Activated T-cell treated with anti-CD3 and anti-CD28 coated beads, Interleukin-2, amount 50 U/mL, for 72 hours (primary cell): Measurements from ENCODE around the gene NUMA1. TPM values are rescaled to one million over a fixed set of nuclear protein-coding genes. Genes with fewer than 3 reads are reported as not detected.
A peak's percentile ranks its signal among the peaks of the same experiment; 100 is the strongest.

ENCODE experiments used
- ATAC-seq, 2 donors: fragments of 150-1000 bp; cut with Tn5 transposase; replicated peaks in 1 of 2; 2 replicates each; pipeline ENCODE4 v1.10.0; 2021; ENCODE audit warnings: moderate library complexity in 2 of 2, mild to moderate bottlenecking in 1 of 2
- DNase-seq, 2 donors: peaks; one replicate each; pipeline ENCODE4 v3.0.0; 2021 to 2022; ENCODE audit warnings: mixed read lengths in 1 of 2
- H3K27ac Mint-ChIP-seq: one replicate; pipeline ENCODE4 v1.8.0; 2022; ENCODE audit warnings: mild to moderate bottlenecking, moderate library complexity, mixed read lengths
- H3K27me3 Mint-ChIP-seq: one replicate; pipeline ENCODE4 v1.8.0; 2022; ENCODE audit warnings: low read depth, mixed read lengths
- H3K36me3 Mint-ChIP-seq, 2 donors: one replicate each; pipeline ENCODE4 v1.8.0; 2022; ENCODE audit warnings: mixed read lengths in 2 of 2, mild to moderate bottlenecking in 1 of 2; ENCODE audit not compliant: insufficient read depth in 2 of 2
- H3K4me1 Mint-ChIP-seq: one replicate; pipeline ENCODE4 v1.8.0; 2022; ENCODE audit warnings: low read depth, mixed read lengths
- H3K4me3 Mint-ChIP-seq, 2 donors: one replicate each; pipeline ENCODE4 v1.8.0; 2022; ENCODE audit warnings: mild to moderate bottlenecking in 2 of 2, mixed read lengths in 2 of 2, moderate library complexity in 2 of 2
- H3K9me3 Mint-ChIP-seq, 2 donors: one replicate each; pipeline ENCODE4 v1.8.0; 2022; ENCODE audit warnings: mixed read lengths in 2 of 2
- total RNA-seq, 2 donors: library from RNA; stranded (reverse); gene quantifications; one replicate each; pipeline ENCODE4 v1.2.3, GENCODE V29; 2022

The NUMA1 gene
- total RNA-seq, 2 donors from 2014 or later = 156 to 163 TPM

DNA sequence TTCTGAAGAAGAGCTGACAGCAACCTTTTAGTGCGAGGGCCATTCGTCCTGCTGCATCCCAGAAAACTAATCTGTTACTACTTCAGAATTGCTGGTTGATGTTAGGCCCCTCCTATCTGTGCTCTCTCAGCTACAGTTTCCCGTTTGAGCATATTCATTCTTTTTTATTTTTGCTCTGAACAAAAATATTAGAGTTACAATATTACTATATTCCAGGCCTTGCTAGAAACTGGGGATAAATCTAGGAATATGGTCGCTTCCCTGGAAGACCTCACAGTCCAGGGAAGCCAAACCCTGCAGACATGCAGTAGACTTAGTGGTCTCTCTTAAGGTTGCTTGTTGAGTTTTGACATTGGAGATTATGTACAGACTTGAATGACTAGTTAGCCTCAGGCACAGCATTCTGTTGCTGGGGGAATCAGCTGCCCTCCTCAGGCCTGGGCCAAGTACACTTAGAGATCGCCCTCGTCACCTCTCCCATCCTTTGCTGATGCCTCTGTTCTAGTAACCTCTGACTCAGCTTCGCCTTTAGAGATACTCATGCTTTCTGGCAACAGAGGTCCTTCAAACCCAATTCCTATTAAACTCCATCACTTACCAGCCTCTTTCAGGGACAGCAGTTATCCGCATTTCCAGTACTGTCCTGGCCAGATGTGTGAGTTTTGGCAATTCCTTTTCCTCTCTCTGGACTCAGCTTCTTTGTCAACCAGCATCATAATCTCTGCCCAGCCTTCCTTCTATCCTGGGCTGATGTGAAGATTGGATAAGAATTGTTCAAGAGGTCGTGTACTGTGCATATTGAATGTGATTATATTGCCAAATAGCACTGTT is 32.9 kb upstream of the NUMA1 start:
- H3K27ac Mint-ChIP-seq = peak overlapping the region; percentile 95
- peaks cover 9% of the 10 kb centered on the region for H3K4me1 Mint-ChIP-seq
- no peaks in the 10 kb centered on the region for H3K27me3 Mint-ChIP-seq
- H3K4me3 Mint-ChIP-seq = peak overlapping the region; percentile 85 to 86
- H3K9me3 Mint-ChIP-seq = peaks cover 0 to 2% of the 10 kb centered on the region in 2 donors
- DNase-seq = peak in 1 of 2 donors; percentile 14
- no peak for ATAC-seq
- peaks cover 3% of the 10 kb centered on the region in 2 donors for H3K36me3 Mint-ChIP-seq

DNA sequence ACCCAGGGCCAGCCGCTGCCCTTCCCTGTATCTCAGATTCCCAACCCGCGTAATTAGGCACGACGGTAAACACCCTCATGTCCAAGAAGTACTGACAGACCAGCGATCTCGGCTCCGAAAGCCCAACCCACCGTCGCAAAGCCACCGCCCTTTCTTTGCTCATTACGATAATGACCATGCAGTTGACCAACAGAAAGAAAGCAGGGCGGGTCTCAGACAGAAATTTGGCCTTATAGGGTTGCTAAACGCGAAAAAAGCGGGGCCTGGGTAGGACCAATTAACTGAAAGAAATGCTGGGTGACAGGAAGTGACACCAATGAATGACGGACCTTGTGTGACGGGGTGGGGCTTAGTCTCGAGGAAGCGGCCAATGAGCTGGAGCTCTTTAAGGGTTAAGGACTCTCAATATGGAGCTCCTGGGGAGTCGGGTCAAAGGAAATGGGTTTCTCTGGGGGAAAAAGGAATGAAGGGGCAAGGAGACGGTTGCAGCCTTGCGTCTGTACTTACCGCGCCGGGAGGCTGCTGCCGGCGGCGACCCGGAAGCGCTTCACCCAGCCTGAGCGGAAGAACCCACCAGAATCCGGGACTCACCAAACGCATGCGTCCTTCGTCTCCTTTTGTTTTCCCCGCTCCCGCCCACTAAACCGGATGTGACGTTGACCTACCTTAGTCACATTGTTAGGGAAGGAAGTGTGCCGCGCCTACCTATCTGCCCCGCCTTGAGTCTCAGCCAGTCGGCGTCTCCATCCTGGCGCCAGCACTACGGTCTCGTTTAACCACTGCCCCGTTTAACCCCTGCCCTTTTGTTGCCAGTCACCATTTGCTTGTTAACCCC is 32.0 kb upstream of the NUMA1 start, which contains the start of gene ANAPC15:
Gene ANAPC15 (minus strand): TSS at position 553 of the 835 bp plus-strand sequence. CDS start 1,419 bp downstream, outside the sequence.
- peaks cover 3 to 5% of the 10 kb centered on the region in 2 donors for H3K36me3 Mint-ChIP-seq
- peaks cover 0 to 2% of the 10 kb centered on the region in 2 donors for H3K9me3 Mint-ChIP-seq

DNA sequence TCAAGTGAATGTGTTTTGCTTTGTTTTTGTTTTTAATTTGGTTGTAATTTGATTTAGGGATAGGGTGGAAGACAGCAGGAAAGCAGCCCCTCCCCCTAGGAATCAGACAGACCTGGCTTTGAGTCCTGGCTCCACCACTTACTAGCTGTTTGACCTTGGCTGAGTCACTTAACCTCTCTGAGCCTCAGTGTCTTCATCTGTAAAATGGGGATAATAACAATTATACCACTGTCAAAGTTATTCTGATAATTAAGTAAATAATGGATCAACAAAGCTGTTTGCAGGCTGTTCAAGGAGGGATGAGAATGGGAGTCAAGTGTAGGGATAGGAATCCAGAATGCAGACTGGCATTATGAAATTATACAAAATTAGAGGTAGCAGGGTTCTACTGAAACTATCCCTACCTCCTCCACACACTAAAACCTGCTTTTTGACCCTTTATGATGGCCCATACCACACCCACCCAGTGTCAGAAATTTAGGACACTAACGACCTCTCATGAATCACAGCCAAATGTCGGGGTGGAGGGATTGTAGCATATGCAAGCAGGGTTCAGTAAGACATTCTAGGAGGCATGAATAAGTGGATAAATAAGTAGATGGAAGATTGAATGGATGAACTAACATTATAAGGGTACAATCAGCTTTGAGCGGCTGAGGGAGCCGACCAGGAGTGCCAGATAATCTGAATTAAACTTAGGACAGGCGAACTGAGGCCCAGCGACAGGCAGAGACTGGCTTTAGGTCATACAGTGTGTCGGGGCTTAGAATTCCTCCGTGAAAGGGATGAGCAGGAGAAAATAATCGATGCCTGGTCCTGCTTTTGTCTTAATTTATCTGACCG is 31.2 kb upstream of the NUMA1 start:
- H3K4me1 Mint-ChIP-seq = peaks cover 9% of the 10 kb centered on the region
- DNase-seq = no peak
- H3K4me3 Mint-ChIP-seq = peak overlapping the region; percentile 85 to 86
- H3K36me3 Mint-ChIP-seq = peaks cover 3 to 5% of the 10 kb centered on the region in 2 donors
- H3K27me3 Mint-ChIP-seq = no peaks in the 10 kb centered on the region
- peak overlapping the region; percentile 95 for H3K27ac Mint-ChIP-seq
- H3K9me3 Mint-ChIP-seq = peaks cover 0 to 2% of the 10 kb centered on the region in 2 donors
- no peak for ATAC-seq

More for the DNA sequence above, 32.0 kb upstream of the NUMA1 start, which contains the start of gene ANAPC15:
- Mint-ChIP-seq H3K27me3 (no peaks in the 10 kb centered on the region), H3K4me1 (peaks cover 9% of the 10 kb centered on the region), H3K27ac (peak within 1 kb of the TSS; percentile 95), H3K4me3 (peak within 1 kb of the TSS; percentile 85 to 86)
- ATAC-seq (peak; percentile 90 to 91), DNase-seq (peak; percentile 98 to 99)

DNA sequence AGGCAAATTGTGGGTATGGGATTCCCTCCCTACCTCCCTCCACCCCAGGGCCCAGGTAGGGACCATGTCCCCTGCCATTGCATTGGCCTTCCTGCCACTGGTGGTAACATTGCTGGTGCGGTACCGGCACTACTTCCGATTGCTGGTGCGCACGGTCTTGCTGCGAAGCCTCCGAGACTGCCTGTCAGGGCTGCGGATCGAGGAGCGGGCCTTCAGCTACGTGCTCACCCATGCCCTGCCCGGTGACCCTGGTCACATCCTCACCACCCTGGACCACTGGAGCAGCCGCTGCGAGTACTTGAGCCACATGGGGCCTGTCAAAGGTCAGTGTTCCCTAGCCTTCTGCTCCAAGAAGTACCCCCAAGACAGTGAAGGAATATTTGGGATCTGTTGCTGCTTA is 25.5 kb upstream of the NUMA1 start, which contains the start of gene TOMT:
Gene TOMT (plus strand): TSS at position 37 of the 400 bp plus-strand sequence. CDS start 28 bp downstream, at position 65.
- Mint-ChIP-seq H3K9me3 (peaks cover 0 to 3% of the 10 kb centered on the region in 2 donors), H3K27ac (no peak within 1 kb of the TSS), H3K27me3 (no peaks in the 10 kb centered on the region), H3K4me3 (no peak within 1 kb of the TSS), H3K4me1 (peaks cover 29% of the 10 kb centered on the region), H3K36me3 (peaks cover 5% of the 10 kb centered on the region in 2 donors)
- no peak for ATAC-seq
- DNase-seq = no peak

DNA sequence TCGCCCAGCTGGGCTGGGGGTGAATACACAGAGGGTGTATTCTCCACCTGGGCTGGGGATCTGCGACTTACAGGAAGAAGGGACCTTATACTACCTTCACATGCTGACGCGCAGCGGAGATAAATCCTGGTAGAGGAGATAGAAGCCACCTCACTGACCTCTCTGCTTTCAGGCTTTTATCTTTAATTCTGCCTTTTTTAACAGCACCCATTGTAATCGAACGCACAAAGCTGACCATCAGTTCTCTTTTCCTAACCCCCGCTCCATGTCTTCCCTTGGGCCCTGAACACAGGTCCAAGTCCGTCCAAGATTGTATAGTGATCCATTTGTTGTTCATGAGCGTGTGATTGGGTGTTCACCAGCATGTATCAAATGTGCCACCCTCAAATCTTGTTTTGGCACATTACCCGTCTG is 23.4 kb upstream of the NUMA1 start:
- Mint-ChIP-seq H3K4me3 (peak overlapping the region; percentile 93 to 96), H3K9me3 (peaks cover 0 to 3% of the 10 kb centered on the region in 2 donors), H3K27me3 (no peaks in the 10 kb centered on the region), H3K27ac (peak overlapping the region; percentile 97), H3K36me3 (peaks cover 2 to 4% of the 10 kb centered on the region in 2 donors), H3K4me1 (peaks cover 39% of the 10 kb centered on the region)
- ATAC-seq = no peak
- no peak for DNase-seq

DNA sequence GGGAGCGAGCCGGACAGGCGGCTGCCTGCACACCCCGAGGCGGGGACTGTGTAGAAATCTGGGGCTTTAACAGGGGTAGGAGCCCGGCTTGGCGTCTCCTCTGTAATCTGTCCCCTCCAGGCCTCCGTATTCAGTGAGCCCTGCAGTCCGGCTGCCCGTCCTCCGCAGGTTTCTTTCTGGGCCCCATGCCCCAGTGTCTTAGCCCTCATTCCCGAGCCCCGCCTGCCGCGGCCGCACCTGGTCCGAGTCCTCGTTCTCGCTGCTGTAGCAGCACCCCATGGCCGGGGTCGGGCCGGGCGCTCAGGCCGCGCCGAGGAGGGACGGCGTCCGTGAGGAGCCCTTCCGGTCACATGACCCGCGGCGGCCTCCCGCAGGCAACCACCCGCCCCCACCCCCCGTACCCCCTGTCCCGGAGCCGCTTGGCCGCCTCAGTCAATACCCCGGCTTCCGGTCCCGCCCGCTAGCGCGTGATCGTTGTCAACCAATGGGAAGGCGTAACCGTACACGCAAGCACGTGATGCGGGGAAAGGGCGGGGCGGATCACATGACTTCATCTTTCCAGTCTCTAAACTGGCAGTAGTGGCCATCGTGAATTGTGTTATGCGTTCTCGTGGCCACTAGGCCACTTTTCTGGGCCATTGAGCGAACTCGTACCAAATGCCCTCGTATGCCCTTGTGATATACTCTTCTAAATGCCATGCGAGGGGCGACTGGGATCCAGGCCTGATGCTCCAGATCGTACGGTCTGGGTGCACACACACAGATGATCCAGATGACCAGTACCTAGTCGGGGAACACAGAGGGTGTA is 22.8 kb upstream of the NUMA1 start, which contains the start of gene LAMTOR1:
Gene LAMTOR1 (minus strand): TSS at position 352 of the 808 bp plus-strand sequence. CDS start 73 bp downstream, at position 279.
- peaks cover 2 to 6% of the 10 kb centered on the region in 2 donors for H3K36me3 Mint-ChIP-seq
- no peaks in the 10 kb centered on the region for H3K27me3 Mint-ChIP-seq
- ATAC-seq (peak; percentile 97 to 99), DNase-seq (peak; percentile 98 to 99)
- H3K4me1 Mint-ChIP-seq = peaks cover 39% of the 10 kb centered on the region
- peak within 1 kb of the TSS; percentile 93 to 96 for H3K4me3 Mint-ChIP-seq
- H3K9me3 Mint-ChIP-seq = peaks cover 0 to 3% of the 10 kb centered on the region in 2 donors
- peak within 1 kb of the TSS; percentile 97 for H3K27ac Mint-ChIP-seq

DNA sequence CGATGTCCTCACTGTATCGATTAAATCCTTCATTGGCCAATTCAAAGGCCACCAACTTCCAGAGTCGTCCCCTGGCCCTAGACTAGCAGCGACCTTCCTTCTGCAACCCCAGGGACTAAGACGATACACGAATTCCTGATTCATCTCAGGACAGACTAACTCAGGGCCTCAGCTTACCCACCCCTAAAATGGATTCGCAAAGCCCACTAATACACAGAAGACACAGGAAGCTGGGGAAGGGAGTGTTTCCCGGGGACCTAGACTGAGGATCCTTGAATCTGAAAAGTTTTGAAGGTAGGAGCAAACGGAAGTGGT is 22.2 kb upstream of the NUMA1 start:
- Mint-ChIP-seq H3K27me3 (no peaks in the 10 kb centered on the region), H3K27ac (peak overlapping the region; percentile 97), H3K4me1 (peaks cover 39% of the 10 kb centered on the region), H3K36me3 (peaks cover 4 to 10% of the 10 kb centered on the region in 2 donors), H3K4me3 (peak overlapping the region; percentile 93 to 96), H3K9me3 (peaks cover 0 to 3% of the 10 kb centered on the region in 2 donors)
- ATAC-seq (peak in 1 of 2 donors; percentile 3), DNase-seq (no peak)

DNA sequence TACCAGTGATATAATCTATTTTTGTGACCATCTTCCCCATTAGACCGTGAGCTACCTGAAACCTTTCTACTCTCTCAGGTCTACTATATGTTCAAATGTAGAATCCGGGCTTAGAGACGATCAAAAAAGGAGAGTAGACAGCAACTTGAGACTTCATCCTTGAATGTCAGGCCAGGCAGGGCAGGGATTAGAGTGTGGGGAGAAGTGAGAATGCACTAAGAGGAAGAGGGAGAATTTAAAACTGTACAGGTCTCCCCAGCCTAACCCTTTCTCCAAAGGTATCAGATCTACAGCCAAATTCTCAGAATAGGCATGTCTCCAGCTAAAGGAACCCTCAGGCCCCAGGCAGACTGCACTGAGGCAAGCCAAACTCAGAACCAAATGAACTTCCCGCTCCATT is 21.8 kb upstream of the NUMA1 start:
- no peak for ATAC-seq
- DNase-seq = no peak
- Mint-ChIP-seq H3K27ac (peak overlapping the region; percentile 97), H3K4me3 (peak overlapping the region; percentile 93 to 96), H3K4me1 (peaks cover 39% of the 10 kb centered on the region), H3K9me3 (peaks cover 0 to 3% of the 10 kb centered on the region in 2 donors), H3K27me3 (no peaks in the 10 kb centered on the region), H3K36me3 (peaks cover 4 to 8% of the 10 kb centered on the region in 2 donors)

DNA sequence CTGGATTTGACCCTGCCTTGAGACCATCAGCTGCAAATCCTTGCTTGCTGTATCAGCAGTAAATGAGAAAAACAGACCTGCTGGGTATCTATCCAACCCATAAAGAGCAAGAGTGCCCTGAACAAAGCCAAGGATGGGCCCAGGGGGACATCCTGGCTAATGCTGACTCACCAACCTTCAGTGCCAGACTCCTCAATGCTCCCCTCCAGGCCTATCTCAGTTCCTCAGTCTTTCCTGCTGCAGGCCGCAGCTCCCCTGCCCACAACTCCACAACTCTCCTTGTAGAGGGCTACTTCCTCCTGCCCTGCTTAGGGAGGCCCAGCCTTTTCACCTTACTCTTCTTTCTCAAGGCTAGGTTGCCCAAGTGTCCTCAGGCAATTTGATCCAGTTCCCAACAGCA is 20.1 kb upstream of the NUMA1 start:
- Mint-ChIP-seq H3K9me3 (peaks cover 0 to 3% of the 10 kb centered on the region in 2 donors), H3K4me3 (peak overlapping the region in 1 of 2 donors; percentile 93)
- no peak for DNase-seq

DNA sequence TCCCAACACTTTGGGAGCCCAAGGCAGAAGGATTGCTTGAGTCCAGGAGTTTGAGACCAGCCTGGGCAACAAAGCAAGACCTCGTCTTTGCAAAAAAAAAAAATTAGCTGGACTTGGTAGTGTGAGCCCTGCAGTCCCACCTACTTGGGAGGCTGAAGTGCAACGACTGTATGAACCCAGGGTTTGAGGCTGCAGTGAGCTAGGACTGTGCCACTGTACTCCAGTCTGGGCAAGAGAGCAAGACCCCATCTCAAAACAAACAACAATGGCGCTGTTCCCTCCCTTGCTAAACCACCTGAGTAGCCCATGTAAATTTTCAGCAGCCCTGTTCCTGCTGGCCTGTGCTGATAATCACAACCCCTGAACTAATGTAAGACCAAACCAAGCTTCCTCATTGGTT is 19.7 kb upstream of the NUMA1 start:
- ATAC-seq (no peak), DNase-seq (no peak)
- peaks cover 39% of the 10 kb centered on the region for H3K4me1 Mint-ChIP-seq
- H3K4me3 Mint-ChIP-seq = no peak overlapping the region
- no peaks in the 10 kb centered on the region for H3K27me3 Mint-ChIP-seq
- H3K36me3 Mint-ChIP-seq = peaks cover 4 to 8% of the 10 kb centered on the region in 2 donors
- H3K9me3 Mint-ChIP-seq = peaks cover 0 to 3% of the 10 kb centered on the region in 2 donors
- H3K27ac Mint-ChIP-seq = no peak overlapping the region

More for the DNA sequence above, 20.1 kb upstream of the NUMA1 start:
- peaks cover 4 to 8% of the 10 kb centered on the region in 2 donors for H3K36me3 Mint-ChIP-seq
- peak overlapping the region; percentile 97 for H3K27ac Mint-ChIP-seq
- ATAC-seq = no peak
- H3K4me1 Mint-ChIP-seq = peaks cover 39% of the 10 kb centered on the region
- no peaks in the 10 kb centered on the region for H3K27me3 Mint-ChIP-seq

DNA sequence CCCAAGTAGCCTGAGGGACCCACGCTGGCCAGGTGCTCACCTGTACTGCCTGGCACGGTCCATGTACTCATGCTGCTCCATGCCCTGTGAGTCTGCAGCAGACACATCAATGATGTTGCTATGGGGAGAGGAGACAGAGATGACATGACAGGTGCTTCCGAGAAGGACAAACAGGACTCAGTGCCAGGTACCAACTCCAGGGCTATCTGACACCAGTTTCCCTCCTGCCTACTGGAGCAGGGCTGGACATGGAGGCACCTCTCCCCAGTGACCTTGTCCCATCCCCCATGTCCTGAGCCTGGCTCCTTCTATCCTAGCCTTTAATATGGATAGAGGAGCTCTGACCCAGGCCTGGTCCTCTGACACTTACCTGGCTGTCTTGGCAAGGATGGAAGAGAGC is 18.4 kb upstream of the NUMA1 start:
- peak overlapping the region; percentile 45 for H3K27ac Mint-ChIP-seq
- H3K36me3 Mint-ChIP-seq = peaks cover 4 to 8% of the 10 kb centered on the region in 2 donors
- no peak for DNase-seq
- H3K4me3 Mint-ChIP-seq = no peak overlapping the region
- no peaks in the 10 kb centered on the region for H3K27me3 Mint-ChIP-seq
- H3K4me1 Mint-ChIP-seq = peaks cover 32% of the 10 kb centered on the region
- H3K9me3 Mint-ChIP-seq = no peaks in the 10 kb centered on the region
- no peak for ATAC-seq
